ENCODE results near the gene IGF2R. TPM values are rescaled to one million over a fixed set of nuclear protein-coding genes. Genes with fewer than 3 reads are reported as not detected.

IGF2R gene
- total and polyA plus RNA-seq, 2 experiments from 2014 or later: 61.2 to 132 TPM

- Histone ChIP-seq H3K79me2 (peaks cover 19% of the 10 kb centered on the region), H3K4me3 (no peak overlapping the region), H2AFZ (no peak overlapping the region), H4K20me1 (ENCODE audit: insufficient read depth, poor library complexity, severe bottlenecking) (no peaks in the 10 kb centered on the region), H3K4me2 (no peak overlapping the region), H3K36me3 (replicated peaks; ENCODE audit: insufficient read depth, low read depth) (no peaks in the 10 kb centered on the region), H3K9me2 (replicated peaks; ENCODE audit: insufficient read depth) (no peaks in the 10 kb centered on the region), H3K4me1 (ENCODE audit: insufficient read depth) (no peaks in the 10 kb centered on the region), H3K9me3 (ENCODE audit: low read depth) (no peaks in the 10 kb centered on the region), H3K27me3 (no peaks in the 10 kb centered on the region), H3K27ac (no peak overlapping the region)
- no peak for TF ChIP-seq EZH2 (IDR thresholded peaks at IDR 0.05; ENCODE audit: borderline replicate concordance)
- no peak for TF ChIP-seq CTCF (IDR thresholded peaks at IDR 0.05; ENCODE audit: poor library complexity)
- no peak for TF ChIP-seq EZH2phosphoT487 (IDR thresholded peaks at IDR 0.05; ENCODE audit: low read depth, severe bottlenecking, unreplicated experiment)
- DNase-seq (ENCODE audit: low spot score): no peak
- 97% methylated on average over 6 of the region's 6 CpGs for WGBS (ENCODE audit: low lambda C conversion rate, missing lambda C conversion rate)
Observed at GRCh38 chr6:160036331-160036695, 67.4 kb downstream of the IGF2R start.

- TF ChIP-seq CTCF (IDR thresholded peaks at IDR 0.05; ENCODE audit: poor library complexity): no peak
- TF ChIP-seq EZH2 (IDR thresholded peaks at IDR 0.05; ENCODE audit: borderline replicate concordance): no peak
- no peak for TF ChIP-seq EZH2phosphoT487 (IDR thresholded peaks at IDR 0.05; ENCODE audit: low read depth, severe bottlenecking, unreplicated experiment)
- H3K36me3 ChIP-seq (replicated peaks; ENCODE audit: insufficient read depth, low read depth): no peaks in the 10 kb centered on the region
- no peak overlapping the region for H3K27ac ChIP-seq
- H3K27me3 ChIP-seq: no peaks in the 10 kb centered on the region
- peaks cover 19% of the 10 kb centered on the region for H3K79me2 ChIP-seq
- 88% methylated on average over 4 of the region's 4 CpGs for WGBS (ENCODE audit: low lambda C conversion rate, missing lambda C conversion rate)
- H4K20me1 ChIP-seq (ENCODE audit: insufficient read depth, poor library complexity, severe bottlenecking): no peaks in the 10 kb centered on the region
- H3K4me2 ChIP-seq: no peak overlapping the region
- H3K4me3 ChIP-seq: no peak overlapping the region
- H2AFZ ChIP-seq: no peak overlapping the region
- no peak for DNase-seq (ENCODE audit: low spot score)
- no peaks in the 10 kb centered on the region for H3K4me1 ChIP-seq (ENCODE audit: insufficient read depth)
- no peaks in the 10 kb centered on the region for H3K9me2 ChIP-seq (replicated peaks; ENCODE audit: insufficient read depth)
- H3K9me3 ChIP-seq (ENCODE audit: low read depth): no peaks in the 10 kb centered on the region
Observed at GRCh38 chr6:160036790-160037206, 67.9 kb downstream of the IGF2R start.

- H3K79me2 ChIP-seq: peaks cover 12% of the 10 kb centered on the region
- H3K36me3 ChIP-seq (replicated peaks; ENCODE audit: insufficient read depth, low read depth): no peaks in the 10 kb centered on the region
- H3K27me3 ChIP-seq: no peaks in the 10 kb centered on the region
- no peak for TF ChIP-seq CTCF (IDR thresholded peaks at IDR 0.05; ENCODE audit: poor library complexity)
- no peak for TF ChIP-seq EZH2phosphoT487 (IDR thresholded peaks at IDR 0.05; ENCODE audit: low read depth, severe bottlenecking, unreplicated experiment)
- no peak for TF ChIP-seq EZH2 (IDR thresholded peaks at IDR 0.05; ENCODE audit: borderline replicate concordance)
- H3K4me2 ChIP-seq: no peak overlapping the region
- DNase-seq (ENCODE audit: low spot score): no peak
- H4K20me1 ChIP-seq (ENCODE audit: insufficient read depth, poor library complexity, severe bottlenecking): no peaks in the 10 kb centered on the region
- 92% methylated on average over 8 of the region's 8 CpGs for WGBS (ENCODE audit: low lambda C conversion rate, missing lambda C conversion rate)
- H2AFZ ChIP-seq: no peak overlapping the region
- peaks cover 7% of the 10 kb centered on the region for H3K4me1 ChIP-seq (ENCODE audit: insufficient read depth)
- no peak overlapping the region for H3K4me3 ChIP-seq
- H3K27ac ChIP-seq: no peak overlapping the region
- no peaks in the 10 kb centered on the region for H3K9me3 ChIP-seq (ENCODE audit: low read depth)
- no peaks in the 10 kb centered on the region for H3K9me2 ChIP-seq (replicated peaks; ENCODE audit: insufficient read depth)
Observed at GRCh38 chr6:160038479-160038878, 69.6 kb downstream of the IGF2R start.

- no peaks in the 10 kb centered on the region for H3K9me2 ChIP-seq (replicated peaks; ENCODE audit: insufficient read depth)
- H2AFZ ChIP-seq: no peak overlapping the region
- no peaks in the 10 kb centered on the region for H3K27me3 ChIP-seq
- peaks cover 7% of the 10 kb centered on the region for H3K4me1 ChIP-seq (ENCODE audit: insufficient read depth)
- 97% methylated on average over 5 of the region's 5 CpGs for WGBS (ENCODE audit: low lambda C conversion rate, missing lambda C conversion rate)
- no peak overlapping the region for H3K27ac ChIP-seq
- no peaks in the 10 kb centered on the region for H3K36me3 ChIP-seq (replicated peaks; ENCODE audit: insufficient read depth, low read depth)
- peaks cover 12% of the 10 kb centered on the region for H3K79me2 ChIP-seq
- H3K9me3 ChIP-seq (ENCODE audit: low read depth): no peaks in the 10 kb centered on the region
- no peak for DNase-seq (ENCODE audit: low spot score)
- H3K4me3 ChIP-seq: no peak overlapping the region
- H3K4me2 ChIP-seq: no peak overlapping the region
- TF ChIP-seq EZH2 (IDR thresholded peaks at IDR 0.05; ENCODE audit: borderline replicate concordance) (no peak), EZH2phosphoT487 (IDR thresholded peaks at IDR 0.05; ENCODE audit: low read depth, severe bottlenecking, unreplicated experiment) (no peak), CTCF (IDR thresholded peaks at IDR 0.05; ENCODE audit: poor library complexity) (no peak)
- H4K20me1 ChIP-seq (ENCODE audit: insufficient read depth, poor library complexity, severe bottlenecking): no peaks in the 10 kb centered on the region
Observed at GRCh38 chr6:160039441-160039840, 70.6 kb downstream of the IGF2R start.
